IPS-NIHi7 (cell line): ENCODE data around the gene TSPAN18.
A peak's percentile ranks its signal among the peaks of the same experiment; 100 is the strongest.
"Not testable (repeated sequence)": the region's sequence is repeated elsewhere in the genome, so short reads cannot be mapped to it uniquely, and the experiment has no call there.

Experiments used
- DNase-seq: peaks from one replicate; pipeline ENCODE4 v3.0.0; 2012; ENCODE audit warnings: mixed read lengths; ENCODE audit errors: extremely low spot score

The TSPAN18 gene

DNA sequence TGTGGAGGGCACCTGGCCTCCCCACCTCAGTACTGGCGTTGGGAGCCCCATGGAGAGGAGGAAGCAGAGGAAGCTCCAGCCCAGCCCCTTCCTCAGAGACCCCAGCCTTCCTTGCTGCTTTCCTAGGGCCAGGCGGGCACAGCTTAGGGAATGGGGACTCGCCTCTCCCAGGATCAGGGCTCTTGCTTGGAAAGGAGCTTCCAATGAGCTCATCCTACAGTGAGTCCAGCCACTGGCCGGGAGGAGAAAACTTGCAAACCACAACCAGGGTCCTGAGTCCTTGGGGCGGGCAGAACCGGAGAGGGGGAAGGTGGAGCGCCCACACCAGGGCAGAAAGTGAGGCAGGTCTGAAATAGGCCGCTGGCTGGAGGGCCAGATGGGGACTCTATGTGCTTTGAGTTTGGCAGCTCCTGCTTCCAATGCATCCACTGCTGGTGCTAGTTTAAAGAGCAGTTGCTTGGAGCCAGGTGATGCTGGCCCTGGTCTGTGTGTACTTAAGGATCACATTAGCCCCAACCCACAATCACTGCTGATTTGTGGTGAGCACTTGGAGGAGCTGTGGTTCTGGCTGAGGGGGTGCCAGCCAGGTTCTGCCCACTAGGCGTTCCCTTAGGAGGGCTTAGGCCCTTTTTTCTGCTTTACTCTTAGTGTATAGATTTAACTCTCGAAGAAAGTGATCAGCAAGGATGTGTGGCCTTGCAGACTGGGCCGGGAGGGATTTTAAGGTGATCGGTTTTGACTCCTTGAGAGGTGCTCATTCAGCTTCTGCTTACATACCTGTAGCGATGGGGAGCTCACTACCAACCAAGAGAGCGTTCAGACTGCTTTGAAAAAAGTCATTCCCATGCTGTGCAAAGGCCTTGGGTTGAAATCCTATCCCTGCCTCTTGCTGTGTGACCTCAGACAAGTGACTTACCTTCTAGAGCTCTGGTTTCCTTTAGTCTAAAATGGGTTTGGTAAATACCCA is 142.0 kb downstream of the TSPAN18 start:
- no peak for DNase-seq

DNA sequence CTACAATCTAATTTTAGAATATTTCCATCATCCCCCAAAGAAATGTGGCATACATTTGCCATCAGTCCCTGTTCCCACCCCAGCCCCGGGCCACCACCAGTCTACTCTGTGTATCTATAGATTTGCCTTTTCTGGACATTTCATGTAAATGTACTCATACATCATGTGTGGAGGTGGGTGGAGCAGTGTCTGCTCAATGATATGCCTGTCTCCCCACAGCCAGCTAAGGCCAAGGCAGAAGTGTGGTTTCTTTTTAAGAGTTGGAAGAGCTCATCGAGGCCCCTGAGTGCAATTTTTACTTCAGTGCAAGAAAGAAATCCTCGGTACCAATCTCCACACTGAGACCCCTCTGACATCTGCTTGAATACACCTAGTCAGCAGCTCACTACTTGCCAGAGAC is 143.4 kb downstream of the TSPAN18 start:
- DNase-seq, result no peak

DNA sequence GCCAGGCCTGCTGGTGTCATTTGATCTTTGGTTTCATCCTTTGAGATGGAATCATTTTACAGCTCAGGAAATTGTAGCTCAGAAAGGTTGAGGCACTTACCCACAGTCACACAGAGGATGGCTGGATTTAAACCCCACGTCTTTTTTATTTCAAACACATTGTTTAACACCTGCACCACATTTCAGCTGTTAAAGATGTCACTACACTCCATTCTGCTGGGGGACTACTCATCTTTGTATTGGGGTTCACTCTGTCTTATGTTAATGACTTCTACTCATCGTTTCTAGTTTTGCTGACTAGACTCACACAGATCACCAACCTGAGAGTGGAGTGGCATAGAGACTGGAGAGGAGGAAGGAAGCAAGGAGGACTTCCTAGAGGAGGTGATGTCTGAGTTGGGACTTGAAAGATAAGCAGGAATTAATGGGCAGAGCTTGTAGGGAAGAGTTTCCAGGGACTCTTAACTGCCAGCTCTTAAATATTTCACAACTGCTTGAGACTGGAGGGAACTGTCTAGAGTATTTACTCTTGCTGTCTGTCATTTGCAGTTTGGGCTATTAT is 143.9 kb downstream of the TSPAN18 start:
- DNase-seq, result no peak

DNA sequence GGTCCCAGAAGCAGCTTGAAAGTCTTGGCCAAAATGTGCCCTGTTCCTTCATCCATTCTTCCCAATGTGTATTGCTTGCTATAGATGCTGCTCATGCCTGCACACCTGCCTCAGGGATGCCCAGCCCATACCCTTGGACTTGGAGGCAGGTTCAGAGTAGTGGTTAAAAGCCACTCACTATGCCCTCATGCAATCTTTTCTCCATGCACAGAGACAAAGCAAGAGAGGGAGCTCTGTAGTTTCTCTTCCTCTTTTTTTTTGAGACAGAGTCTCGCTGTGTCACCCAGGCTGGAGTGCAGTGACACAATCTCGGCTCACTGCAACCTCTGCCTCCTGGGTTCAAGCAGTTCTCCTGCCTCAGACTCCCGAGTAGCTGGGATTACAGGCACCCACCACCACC is 144.9 kb downstream of the TSPAN18 start:
- not testable (repeated sequence) for DNase-seq

DNA sequence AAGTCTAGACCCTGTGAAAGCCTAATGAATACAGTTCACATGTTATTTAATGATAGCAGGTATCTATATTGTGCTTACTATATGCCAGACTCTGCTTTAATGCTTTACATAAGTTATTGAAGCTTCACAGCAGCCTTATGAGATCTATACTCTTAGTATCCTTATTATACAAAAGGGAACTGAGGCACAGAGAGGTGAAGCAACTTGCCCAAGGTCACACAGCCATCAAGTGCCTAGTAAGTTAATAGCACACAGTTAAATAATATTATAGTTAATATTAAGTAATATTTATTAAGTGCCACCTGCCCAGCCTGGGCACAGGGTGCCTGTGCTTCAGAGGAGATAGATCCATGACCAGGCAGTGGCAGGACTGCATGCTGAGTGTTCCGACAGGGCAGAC is 145.8 kb downstream of the TSPAN18 start:
- no peak for DNase-seq

DNA sequence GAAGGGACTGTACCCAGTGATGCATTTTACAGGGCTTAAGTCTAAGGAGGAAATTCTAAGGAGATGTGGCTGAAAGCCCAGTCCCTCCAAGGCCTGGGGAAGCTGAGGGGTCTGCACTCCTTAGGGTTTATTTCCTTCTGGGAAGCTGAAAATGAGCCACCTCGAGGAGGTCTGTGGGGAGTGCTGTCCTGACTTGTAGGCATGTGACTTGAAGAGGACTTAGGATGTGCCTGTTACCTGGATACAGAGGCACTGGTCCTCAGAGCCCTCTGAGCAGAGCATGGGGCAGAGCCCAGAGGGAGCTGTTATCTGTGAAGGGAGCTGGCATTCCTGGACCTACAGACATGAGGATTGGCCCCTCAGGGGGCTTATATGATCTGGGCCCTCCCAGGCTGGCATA is 146.8 kb downstream of the TSPAN18 start:
- no peak for DNase-seq

DNA sequence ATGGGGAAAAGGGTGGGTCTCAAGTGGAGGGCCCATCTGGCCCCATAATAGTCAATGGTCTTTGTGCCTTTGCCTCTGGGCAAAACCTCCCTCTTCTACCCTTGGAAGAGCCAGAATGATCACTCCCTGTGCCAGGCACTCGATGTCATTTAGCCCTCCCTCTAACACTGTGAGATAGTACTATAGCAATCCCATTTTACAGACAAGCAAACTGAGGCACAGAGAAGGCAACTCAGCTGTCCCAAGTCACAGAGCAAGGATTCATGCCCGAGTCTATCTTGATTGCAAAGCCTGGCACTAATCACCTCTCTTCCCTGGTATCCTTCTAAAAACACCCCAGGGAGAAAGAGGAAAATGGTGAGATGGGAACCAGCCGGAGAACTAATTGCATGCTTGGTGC is 147.5 kb downstream of the TSPAN18 start:
- no peak for DNase-seq

DNA sequence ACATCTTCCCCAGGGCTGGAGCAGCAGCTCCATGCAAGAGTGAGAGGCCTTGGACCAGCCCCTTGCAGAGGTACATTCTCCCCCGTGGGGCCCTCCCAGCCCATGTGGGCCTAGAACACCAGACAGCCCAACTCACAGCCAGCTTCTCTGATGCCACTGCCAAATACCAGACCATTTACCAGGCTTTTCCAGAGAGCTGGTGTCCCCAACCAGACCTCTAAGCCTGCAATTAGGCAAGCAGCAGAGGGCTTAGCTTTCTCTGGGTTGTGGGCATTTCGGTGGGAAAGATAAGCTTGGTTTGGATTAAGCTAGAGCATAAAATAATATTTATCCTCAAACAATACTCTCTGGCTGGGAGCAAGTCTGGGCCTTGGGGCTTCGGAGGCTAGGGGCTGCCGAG is 148.3 kb downstream of the TSPAN18 start:
- DNase-seq, result no peak

DNA sequence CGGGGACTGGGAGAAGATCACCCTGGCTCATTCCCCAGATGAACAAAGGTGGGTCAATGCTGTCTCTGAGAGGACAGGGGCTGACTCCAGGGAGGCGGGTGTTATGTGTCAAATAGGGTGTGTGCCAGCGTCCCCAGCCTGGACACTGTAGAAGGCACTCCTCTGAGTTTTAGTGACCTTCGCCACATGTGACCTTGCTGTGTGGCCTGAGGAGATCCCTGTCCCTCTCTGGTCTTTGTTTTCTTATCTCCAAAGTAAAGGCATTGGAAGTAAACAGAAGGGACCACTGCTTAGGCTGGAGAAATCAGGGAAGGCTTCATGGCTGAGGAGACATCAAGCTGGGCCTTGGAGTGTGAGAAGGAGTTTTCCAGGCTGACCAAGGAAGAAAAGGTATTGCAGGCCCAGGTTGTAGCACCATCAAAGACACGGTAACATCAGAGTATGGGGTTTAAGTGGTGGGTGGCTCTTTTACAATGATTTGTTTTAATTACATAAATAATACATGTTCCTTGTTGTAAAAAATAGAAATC is 149.5 kb downstream of the TSPAN18 start:
- no peak for DNase-seq

DNA sequence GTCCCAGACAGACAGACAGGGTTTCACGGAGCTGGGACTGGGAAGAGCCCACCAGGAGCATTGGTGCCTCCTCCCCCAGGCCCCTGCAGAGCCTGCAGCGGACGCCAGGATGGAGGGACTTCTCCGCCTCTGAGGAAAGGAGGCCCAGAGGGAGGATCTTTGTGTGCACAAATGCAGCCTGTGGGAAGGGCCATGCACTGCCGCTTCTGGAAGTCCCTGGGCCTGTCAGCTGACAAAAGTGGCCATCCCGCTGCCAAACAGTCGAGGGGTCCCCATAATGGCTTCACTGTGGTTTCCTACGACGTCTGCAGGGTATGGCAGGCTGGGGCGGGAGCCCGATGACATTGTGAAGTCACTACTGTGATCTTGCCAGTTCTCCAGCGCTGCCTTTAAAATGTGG is 150.1 kb downstream of the TSPAN18 start:
- no peak for DNase-seq

DNA sequence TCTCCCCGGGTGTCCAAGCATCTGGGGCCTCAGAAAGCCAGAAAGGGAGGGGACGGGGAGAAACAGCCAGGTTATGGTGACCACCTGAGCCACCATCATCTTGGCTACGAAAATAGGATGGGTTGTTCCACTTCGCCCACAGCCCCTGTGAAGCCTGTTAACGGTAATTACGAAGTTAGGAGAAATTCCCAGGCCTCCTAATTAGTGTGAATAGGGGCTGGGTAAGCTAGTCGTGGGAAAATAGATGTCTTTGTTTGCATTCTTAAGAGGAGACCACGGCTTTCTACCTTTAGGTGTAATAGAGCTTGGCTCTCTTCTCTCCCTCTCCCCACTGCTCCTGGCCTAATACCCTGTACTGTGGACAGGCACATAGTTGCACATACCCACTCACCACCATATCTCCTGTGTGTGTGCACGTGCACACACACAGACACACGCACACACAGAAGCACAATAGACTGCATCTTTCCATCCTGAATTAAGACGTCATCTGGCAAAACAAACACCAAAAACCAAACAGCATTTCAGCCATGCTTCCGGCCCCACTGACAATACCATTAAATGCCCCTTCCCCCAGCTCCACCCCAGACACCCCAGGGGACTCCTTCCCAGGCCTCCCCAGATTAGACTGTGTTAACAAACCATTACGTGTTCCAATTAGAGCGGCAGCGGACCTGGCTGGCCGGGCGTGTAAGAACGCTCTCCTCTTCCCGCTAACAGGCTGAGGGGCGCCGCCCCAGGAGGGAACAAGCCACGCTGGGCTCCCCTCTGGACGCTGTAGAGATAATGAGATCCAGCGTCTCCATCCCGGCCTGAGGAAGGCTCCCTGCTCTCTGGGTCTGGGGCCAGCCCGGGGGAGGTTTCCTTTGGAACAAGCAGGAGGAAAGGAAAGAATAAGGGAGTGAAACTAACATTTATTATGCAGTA is 151.1 kb downstream of the TSPAN18 start:
- no peak for DNase-seq

DNA sequence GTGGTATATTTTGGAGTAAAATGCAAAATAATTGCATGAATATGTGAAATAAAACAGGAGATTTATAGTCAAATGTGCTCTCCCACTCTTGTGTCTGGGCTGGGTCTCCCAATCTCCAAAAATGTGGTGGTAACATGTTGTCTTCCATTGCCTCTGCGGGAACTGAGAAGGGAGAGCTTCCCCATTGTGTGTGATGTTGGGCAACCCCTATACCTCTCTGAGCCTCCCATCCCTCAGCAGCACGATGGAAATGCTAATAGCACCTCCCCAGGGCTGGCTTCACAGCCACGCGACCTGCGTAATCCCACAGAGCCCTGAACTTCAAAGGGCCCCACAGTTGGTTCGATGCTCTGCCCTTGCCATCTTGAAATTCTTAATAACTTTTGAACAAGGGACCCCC is 151.9 kb downstream of the TSPAN18 start:
- DNase-seq, result peak; percentile 54

DNA sequence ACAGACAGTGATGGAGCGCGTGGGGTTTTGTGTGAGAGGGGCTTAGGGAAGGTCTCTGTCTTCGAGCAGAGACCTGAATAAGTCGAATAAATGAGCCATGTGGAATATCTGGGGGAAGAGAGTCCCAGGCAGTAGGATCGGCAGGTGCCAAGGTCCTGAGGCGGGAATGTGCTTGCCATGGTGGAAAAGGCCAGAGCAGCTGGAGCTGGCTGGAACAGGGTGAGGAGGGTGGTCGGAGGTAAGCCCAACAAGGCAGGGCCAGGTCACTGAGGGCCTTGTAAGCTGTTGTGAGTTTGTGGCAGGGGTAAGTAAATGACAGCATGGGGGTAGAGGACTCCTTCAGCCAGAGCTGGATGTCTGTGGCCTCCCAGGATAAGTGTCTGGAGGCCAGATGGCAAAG is 152.7 kb downstream of the TSPAN18 start:
- DNase-seq, result no peak

DNA sequence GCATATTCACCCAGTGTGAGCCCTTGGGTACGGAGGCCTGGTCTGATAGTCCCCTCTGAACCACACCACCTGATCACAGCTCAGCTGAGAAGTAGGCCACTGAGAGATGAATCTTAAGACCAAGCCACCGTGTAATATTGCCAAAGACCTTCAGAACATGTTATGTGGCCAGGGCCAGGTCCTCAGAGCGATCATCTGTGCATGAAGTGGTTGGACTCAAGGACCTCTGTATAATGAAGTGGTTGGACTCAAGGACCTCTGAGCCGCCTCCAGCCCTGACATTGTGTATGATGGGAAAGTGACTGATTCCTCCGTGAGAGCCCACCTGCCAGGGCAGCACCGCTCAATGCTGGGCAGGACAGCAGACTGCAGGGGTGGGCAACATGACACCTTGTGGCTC is 153.7 kb downstream of the TSPAN18 start:
- DNase-seq, result no peak

DNA sequence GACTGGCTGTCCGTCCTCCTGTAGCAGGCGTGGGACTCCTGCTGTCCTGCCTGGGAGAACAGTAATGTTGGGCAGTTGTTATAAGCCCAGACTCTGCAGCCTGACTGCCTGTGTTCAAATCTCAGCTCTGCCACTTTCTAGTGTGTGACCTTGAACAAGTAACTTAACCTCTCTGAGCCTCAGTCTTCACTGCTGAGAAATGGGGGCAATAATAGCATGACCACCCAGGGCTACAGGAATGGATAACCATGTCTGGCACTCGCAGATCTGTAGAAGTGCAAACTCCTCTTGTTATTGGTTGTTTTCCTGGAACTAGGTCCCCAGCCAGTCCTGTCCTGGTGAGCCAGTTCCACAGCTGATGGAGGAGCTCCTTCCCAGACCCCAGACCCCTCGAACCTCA is 154.2 kb downstream of the TSPAN18 start:
- DNase-seq, result no peak

DNA sequence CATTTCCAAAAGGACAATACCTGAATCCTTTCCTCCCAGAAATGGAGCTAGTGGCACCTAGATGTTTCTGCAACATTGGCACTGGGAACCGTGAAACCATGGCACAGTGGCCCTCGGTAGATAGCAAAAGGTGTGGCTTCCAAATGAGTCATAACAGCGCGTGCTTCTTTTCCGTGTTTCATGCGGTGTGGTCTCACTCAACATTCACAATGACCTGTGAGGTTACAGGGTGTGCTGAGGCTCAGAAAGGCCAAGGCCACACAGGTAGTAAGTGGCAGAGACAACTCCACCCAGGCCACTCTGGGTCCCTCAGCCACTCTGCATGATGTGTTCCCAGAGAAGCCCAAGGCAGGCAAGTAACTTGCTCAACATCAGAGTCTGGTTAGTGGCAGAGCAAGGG is 156.5 kb downstream of the TSPAN18 start:
- no peak for DNase-seq

DNA sequence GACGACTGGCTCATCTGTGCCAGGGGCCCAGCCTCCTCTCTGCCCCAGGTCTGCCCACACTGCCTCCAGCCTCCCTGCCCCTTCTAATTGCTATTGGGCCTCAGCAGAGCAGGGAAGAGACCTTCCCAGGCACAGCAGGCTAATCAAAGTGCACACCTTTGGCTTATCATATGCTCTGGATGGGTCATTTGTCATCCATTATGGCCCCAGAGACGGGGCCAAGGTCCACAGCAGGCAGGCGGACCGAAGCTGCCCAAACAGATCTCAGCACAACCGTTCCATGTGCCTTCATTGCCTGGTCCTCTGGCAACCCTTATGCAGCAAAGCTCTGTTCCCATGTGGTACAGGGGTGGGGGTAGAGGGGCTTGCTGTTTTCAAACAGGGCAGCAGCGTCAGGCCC is 157.3 kb downstream of the TSPAN18 start:
- no peak for DNase-seq

DNA sequence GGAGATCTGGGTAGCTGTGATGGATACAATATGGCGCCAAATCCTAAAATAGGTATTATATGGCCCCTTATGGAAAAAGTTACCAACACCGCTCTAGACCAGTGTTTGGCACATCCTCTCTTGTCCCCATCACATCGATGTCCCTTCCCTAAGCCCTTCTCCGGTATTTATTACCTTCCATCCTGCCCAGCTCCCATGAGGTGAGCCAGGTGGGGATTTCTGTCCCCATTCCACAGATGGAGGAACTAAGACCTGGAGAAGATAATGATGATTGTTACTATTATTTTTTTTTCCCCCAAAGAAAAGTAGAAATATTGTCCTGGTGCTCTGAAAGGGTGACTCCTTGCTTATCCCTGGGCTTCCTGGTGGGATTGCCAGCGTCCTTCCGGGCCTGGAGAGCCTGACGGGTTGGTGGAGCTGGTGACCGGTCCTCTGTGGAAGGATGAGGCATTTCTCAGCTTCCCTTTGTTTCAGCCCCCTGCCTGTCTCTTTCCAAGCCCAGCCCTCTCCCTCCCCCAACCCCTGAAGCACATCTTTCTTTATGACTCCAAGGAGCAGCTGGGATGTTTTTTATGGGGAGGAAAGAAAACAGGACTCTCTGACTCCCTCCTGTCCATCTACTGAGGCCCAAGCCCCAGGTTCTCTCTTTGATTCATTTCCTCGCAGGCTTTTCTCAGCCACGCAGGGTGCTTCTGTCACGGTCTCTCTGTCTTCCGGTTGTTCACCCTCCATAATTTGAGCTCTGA is 158.5 kb downstream of the TSPAN18 start:
- peak; percentile 37 for DNase-seq

DNA sequence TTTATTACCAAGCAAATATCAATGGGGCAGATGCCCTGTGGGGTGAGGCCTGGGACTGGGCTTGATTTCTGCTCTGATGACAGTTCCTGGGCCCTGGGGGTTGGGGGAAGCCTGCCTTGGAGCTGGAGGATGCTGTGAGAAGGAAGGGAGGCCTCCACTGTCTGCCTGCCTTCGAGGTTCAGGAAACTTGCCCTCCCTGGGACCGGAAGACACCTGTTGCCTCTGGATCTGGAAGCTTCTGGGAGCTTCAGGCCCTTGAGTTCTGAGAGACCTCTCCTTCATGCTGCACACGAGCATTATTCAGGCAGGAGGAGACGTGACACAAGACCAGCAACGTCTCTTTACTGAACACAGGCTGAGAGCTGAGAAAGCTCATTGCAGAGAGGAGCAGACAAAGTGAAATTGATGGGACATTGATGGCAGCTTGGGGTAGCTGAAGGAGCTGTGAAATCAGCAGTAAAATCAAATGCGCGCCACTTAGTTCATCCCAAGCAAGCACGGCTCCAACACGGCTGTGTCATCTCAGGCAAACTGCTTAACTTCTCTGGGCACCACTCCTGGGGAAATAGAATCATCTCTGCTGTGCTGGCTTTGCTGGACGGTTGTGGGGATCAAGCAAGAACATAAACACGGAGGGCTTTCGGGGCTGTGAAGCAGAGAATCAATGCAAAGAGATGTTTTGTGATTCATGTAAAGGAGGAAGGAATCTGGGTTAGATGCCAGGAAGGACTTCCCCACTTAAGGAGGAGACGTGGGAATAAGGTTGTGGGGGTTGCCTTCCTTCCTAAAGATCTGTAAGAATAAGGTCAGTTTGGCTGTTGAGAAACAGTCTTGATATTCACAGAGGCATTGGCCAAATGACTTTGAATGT is 159.4 kb downstream of the TSPAN18 start:
- no peak for DNase-seq

DNA sequence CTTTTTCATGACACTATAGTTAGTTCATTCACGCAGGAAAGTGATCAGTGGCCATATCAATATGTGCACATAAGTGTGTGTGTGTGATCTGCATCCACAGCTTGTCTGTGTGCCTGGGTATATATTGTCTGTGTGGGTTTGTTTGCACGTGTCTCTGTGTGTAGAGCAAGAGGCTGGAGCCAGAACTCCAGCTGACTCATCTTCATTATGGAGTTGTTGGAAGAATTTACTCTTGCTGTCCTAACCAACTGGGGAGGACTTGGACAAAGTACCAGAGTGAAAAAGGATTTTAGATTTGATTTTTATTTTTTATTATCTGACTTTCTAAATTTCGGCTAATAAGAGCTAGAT is 160.0 kb downstream of the TSPAN18 start:
- DNase-seq, result no peak
